Fibroblast of lung (primary cell): ENCODE measurements around the gene EYS.
A peak's percentile ranks its signal among the peaks of the same experiment; 100 is the strongest.

ENCODE experiments used
- EZH2 ChIP-seq: IDR thresholded peaks from 2 replicates; pipeline ENCODE4 v1.5.1; 2012; ENCODE audit warnings: low read length, control low read depth, mild to moderate bottlenecking; ENCODE audit errors: missing control alignments
- TF ChIP-seq, protein P1 (sequence below), 2 donors: IDR thresholded peaks in 1 of 2; conservative IDR thresholded peaks in 1 of 2; 1 replicate in 1 of 2; 2 replicates in 1 of 2; pipeline ENCODE4 v1.5.1; 2011 to 2012; ENCODE audit warnings: low read length in 2 of 2, control low read depth in 1 of 2, inconsistent platforms in 1 of 2, low read depth in 1 of 2, mild to moderate bottlenecking in 1 of 2

DNA sequence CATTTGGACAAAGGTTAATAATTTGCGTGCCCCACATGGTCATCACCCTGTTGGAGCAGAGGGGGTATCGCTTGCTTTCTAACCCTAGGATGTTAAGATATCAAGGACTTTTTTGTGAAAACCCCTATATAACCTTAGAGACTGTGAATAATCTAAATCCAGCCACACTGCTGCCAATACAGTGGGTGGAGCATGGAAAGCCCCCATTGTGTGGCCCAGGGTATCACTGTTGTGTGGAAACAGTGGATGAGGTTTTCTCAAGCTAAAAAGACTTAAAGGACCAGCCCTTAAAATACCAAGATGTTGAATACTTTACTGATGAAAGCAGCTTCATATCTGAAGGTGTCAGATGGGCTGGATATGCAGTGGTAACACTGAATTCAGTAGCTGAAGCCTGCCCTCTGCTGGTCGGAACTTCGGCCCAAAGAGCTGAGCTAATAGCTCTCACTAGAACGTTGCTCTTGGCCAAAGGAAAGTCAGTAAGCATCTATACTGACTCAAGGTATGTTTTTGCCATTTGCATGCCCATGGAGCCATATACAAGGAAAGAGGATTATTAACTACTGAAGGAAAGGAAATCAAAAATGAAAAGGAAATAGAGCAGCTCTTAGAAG, 1376.2 kb downstream of the EYS start:
- TF ChIP-seq, protein P1, sequence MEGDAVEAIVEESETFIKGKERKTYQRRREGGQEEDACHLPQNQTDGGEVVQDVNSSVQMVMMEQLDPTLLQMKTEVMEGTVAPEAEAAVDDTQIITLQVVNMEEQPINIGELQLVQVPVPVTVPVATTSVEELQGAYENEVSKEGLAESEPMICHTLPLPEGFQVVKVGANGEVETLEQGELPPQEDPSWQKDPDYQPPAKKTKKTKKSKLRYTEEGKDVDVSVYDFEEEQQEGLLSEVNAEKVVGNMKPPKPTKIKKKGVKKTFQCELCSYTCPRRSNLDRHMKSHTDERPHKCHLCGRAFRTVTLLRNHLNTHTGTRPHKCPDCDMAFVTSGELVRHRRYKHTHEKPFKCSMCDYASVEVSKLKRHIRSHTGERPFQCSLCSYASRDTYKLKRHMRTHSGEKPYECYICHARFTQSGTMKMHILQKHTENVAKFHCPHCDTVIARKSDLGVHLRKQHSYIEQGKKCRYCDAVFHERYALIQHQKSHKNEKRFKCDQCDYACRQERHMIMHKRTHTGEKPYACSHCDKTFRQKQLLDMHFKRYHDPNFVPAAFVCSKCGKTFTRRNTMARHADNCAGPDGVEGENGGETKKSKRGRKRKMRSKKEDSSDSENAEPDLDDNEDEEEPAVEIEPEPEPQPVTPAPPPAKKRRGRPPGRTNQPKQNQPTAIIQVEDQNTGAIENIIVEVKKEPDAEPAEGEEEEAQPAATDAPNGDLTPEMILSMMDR (conservative IDR thresholded peaks at IDR 0.05 in 1 of 2, IDR thresholded peaks at IDR 0.05 in 1 of 2; ENCODE audit: low read depth in 1 of 2, low read length in 2 of 2) = peak; percentile 47 to 74
- no peak for TF ChIP-seq EZH2
